ENCODE measurements around the gene KLHL29.

DNA sequence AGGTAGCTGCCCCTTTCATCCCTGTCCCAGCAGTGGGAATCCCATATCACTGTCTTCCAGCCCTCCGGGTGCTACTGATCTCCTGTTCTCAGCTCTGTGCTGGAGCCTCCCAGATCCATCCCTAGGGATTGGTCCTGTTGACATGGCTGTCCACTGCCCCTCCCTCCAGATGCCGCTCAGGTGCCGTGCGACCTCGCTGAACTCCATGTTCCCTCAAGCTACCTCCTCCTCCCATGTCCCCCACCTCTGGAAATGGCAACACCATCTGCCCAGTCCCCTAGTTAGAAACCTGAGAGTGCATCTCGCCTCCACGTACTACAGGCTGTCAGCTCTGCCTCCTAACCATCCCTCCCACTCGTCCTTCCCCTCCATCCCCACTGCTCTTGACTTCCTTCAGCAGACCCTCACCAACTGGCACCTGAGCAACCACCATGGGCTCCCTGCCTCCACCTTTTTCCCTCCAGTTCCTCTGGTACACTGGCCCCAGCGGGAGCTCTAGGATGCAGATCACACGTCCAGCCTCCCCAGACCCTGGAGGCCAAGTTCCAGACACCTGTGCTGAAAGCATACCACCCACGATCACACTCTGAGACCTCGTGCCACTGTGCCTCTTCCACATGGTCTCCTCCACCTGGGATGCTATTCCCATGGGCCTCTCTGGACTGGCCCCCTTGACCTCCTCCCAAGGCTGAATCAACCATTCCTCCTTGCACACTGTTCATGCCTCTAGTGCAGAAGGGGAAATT, 106.8 kb downstream of the KLHL29 start:
- TF ChIP-seq TAF1 (IDR thresholded peaks at IDR 0.05; ENCODE audit: low read depth, low read length) (no peak), POLR2AphosphoS5 (IDR thresholded peaks at IDR 0.05; ENCODE audit: low read depth, low read length) (no peak), POLR2A (IDR thresholded peaks at IDR 0.05; ENCODE audit: low read depth, low read length) (no peak), PAX5 (IDR thresholded peaks at IDR 0.05; ENCODE audit: insufficient read depth, low read length, severe bottlenecking) (no peak), POU2F2 (IDR thresholded peaks at IDR 0.05; ENCODE audit: low read depth, low read length) (no peak)
